ENCODE data around the gene C10orf120. TPM values are rescaled to one million over a fixed set of nuclear protein-coding genes. Genes with fewer than 3 reads are reported as not detected.

The C10orf120 gene
- total and polyA plus RNA-seq, 10 of the 15 experiments (the other 5 are each of a cell fraction or from before 2014, with no cell fraction given) = not detected

DNA sequence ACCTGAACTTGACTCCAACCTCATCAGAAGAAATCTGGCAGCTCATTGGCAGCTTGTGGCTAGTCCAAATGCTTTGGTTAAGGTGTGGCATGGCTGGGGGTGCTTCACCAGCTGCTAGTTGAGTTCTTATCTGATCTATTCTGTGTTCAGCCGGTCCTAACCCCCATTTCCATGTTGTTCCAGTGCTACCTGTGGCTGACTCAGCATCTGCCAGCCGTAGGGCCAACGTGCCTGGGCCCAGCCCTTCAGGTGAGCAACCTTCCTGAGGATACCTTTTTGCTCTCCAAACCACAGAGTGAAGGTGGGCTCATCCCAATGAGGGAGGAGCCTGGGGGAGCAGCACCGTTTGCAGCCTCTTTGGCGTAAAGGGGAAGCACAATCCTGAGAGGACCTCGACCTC lies 46.8 kb upstream of the C10orf120 start:
- in situ Hi-C loops (cut with MboI) (no loop called here), intact Hi-C loops (cut with micrococcal nuclease; ENCODE audit: unreplicated experiment) (no loop called here)
- no peak overlapping the region for H3K4me3 ChIP-seq
- no peak for ATAC-seq
- ChIA-PET RAD21 (ENCODE audit: unreplicated experiment) (no interaction called here), CTCF (no interaction called here), POLR2A (no interaction called here), SMC1A (ENCODE audit: uncharacterized antibody, unreplicated experiment) (no interaction called here)
- H3K27ac ChIP-seq (ENCODE audit: control insufficient read depth, insufficient read depth) = no peak overlapping the region
- no TSS peak for BruUV-seq (replicated peaks)
- H3K9me3 ChIP-seq (replicated peaks; ENCODE audit: control insufficient read depth, insufficient read depth, low read length) = no peaks in the 10 kb centered on the region
- FAIRE-seq = no peak
- no peak overlapping the region for H3K9ac ChIP-seq (ENCODE audit: control insufficient read depth, insufficient read depth, low read length)
- peaks cover 1 to 2% of the 10 kb centered on the region in 2 experiments; a peak in 2 of 4 replicates for H3K27me3 ChIP-seq (replicated peaks in 1 of 2; ENCODE audit: control insufficient read depth in 2 of 2, insufficient read depth in 2 of 2, low read length in 1 of 2)
- no peaks in the 10 kb centered on the region for H4K20me1 ChIP-seq (ENCODE audit: control insufficient read depth, insufficient read depth)
- no peaks in the 10 kb centered on the region for H3K36me3 ChIP-seq (ENCODE audit: control insufficient read depth in 2 of 2, insufficient read depth in 2 of 2, low read length in 1 of 2)
- H3K79me2 ChIP-seq (ENCODE audit: control insufficient read depth, insufficient read depth, low read length) = no peaks in the 10 kb centered on the region
- no peaks in the 10 kb centered on the region for H3K4me1 ChIP-seq (ENCODE audit: control insufficient read depth, insufficient read depth, low read length)
- H3K4me2 ChIP-seq (ENCODE audit: control insufficient read depth, insufficient read depth) = no peak overlapping the region
- H2AFZ ChIP-seq (ENCODE audit: control insufficient read depth, low read depth, low read length) = no peak overlapping the region
- WGBS (ENCODE audit: insufficient coverage, insufficient replicate concordance, low lambda C conversion rate, missing lambda C conversion rate) = 0% methylated on average over 6 of the region's 6 CpGs
- TF ChIP-seq PML (IDR thresholded peaks at IDR 0.05; ENCODE audit: low read length) (no peak), EED (IDR thresholded peaks at IDR 0.05; ENCODE audit: low read depth) (no peak), BHLHE40 (IDR thresholded peaks at IDR 0.05; ENCODE audit: borderline replicate concordance in 1 of 2, low read depth in 2 of 2, low read length in 1 of 2) (no peak), ETV6 (conservative IDR thresholded peaks at IDR 0.05 in 1 of 2, IDR thresholded peaks at IDR 0.05 in 1 of 2; ENCODE audit: borderline replicate concordance in 1 of 2, low read depth in 1 of 2) (no peak), BACH1 (IDR thresholded peaks at IDR 0.05; ENCODE audit: borderline replicate concordance) (no peak), RELA (IDR thresholded peaks at IDR 0.05; ENCODE audit: borderline replicate concordance, partially characterized antibody) (no peak), RFX5 (IDR thresholded peaks at IDR 0.05; ENCODE audit: low read depth, low read length) (no peak), RAD51 (IDR thresholded peaks at IDR 0.05) (no peak), WRNIP1 (IDR thresholded peaks at IDR 0.05; ENCODE audit: borderline replicate concordance, low read depth, low read length) (no peak), MYC (IDR thresholded peaks at IDR 0.05; ENCODE audit: insufficient read depth, insufficient read length, insufficient replicate concordance, low read length, severe bottlenecking) (no peak), GATAD2B (conservative IDR thresholded peaks at IDR 0.05; ENCODE audit: low read depth) (no peak)
- TF ChIP-seq, protein P1, sequence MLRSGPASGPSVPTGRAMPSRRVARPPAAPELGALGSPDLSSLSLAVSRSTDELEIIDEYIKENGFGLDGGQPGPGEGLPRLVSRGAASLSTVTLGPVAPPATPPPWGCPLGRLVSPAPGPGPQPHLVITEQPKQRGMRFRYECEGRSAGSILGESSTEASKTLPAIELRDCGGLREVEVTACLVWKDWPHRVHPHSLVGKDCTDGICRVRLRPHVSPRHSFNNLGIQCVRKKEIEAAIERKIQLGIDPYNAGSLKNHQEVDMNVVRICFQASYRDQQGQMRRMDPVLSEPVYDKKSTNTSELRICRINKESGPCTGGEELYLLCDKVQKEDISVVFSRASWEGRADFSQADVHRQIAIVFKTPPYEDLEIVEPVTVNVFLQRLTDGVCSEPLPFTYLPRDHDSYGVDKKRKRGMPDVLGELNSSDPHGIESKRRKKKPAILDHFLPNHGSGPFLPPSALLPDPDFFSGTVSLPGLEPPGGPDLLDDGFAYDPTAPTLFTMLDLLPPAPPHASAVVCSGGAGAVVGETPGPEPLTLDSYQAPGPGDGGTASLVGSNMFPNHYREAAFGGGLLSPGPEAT (IDR thresholded peaks at IDR 0.05; ENCODE audit: low read depth) = no peak
- DNase-seq (ENCODE audit: low read depth, low spot score) = no peak

Data from GM12878 (cell line).